Measurements from ENCODE around the gene ZDHHC11B. TPM values are rescaled to one million over a fixed set of nuclear protein-coding genes. Genes with fewer than 3 reads are reported as not detected.
"Not testable (repeated sequence)": the region's sequence is repeated elsewhere in the genome, so short reads cannot be mapped to it uniquely, and the experiment has no call there.

ZDHHC11B gene
- total RNA-seq, 1 donor: not detected

DNA sequence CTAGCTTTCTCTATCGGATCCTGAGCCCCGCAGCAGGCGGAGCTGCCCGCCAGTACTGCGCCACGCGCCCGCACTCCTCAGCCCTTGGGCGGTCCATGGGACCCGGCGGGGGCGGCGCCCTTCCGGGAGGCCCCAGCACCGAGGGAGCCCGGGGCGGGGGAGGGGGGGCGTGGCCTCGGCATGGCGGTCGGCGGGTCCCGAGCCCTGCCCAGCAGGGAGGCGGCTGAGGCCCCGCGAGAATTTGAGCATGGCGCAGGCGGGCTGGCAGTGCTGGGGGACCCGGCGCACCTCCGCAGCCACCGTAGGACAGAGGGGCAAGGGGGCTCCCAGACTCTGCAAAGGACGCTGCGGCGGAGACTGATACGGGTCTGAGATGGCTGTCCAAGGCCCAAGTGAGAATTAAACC, 6.8 kb downstream of the ZDHHC11B start:
- no peak overlapping the region for H3K4me3 ChIP-seq (ENCODE audit: low read depth, low read length)
- DNase-seq (ENCODE audit: low read depth): no peak
- TF ChIP-seq, protein P1, sequence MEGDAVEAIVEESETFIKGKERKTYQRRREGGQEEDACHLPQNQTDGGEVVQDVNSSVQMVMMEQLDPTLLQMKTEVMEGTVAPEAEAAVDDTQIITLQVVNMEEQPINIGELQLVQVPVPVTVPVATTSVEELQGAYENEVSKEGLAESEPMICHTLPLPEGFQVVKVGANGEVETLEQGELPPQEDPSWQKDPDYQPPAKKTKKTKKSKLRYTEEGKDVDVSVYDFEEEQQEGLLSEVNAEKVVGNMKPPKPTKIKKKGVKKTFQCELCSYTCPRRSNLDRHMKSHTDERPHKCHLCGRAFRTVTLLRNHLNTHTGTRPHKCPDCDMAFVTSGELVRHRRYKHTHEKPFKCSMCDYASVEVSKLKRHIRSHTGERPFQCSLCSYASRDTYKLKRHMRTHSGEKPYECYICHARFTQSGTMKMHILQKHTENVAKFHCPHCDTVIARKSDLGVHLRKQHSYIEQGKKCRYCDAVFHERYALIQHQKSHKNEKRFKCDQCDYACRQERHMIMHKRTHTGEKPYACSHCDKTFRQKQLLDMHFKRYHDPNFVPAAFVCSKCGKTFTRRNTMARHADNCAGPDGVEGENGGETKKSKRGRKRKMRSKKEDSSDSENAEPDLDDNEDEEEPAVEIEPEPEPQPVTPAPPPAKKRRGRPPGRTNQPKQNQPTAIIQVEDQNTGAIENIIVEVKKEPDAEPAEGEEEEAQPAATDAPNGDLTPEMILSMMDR (IDR thresholded peaks at IDR 0.05; ENCODE audit: insufficient read depth, low read depth, low read length): no peak

- peak; percentile 13 for DNase-seq (ENCODE audit: low read depth)
- H3K4me3 ChIP-seq (ENCODE audit: low read depth, low read length): peak overlapping the region; percentile 40
- TF ChIP-seq, protein P1 (IDR thresholded peaks at IDR 0.05; ENCODE audit: insufficient read depth, low read depth, low read length): no peak
Observed at GRCh38 chr5:776862-777711, 7.4 kb downstream of the ZDHHC11B start.

- no peak overlapping the region for H3K4me3 ChIP-seq (ENCODE audit: low read depth, low read length)
- TF ChIP-seq, protein P1 (IDR thresholded peaks at IDR 0.05; ENCODE audit: insufficient read depth, low read depth, low read length): no peak
- DNase-seq (ENCODE audit: low read depth): no peak
Observed at GRCh38 chr5:775961-776861, 8.3 kb downstream of the ZDHHC11B start.

DNA sequence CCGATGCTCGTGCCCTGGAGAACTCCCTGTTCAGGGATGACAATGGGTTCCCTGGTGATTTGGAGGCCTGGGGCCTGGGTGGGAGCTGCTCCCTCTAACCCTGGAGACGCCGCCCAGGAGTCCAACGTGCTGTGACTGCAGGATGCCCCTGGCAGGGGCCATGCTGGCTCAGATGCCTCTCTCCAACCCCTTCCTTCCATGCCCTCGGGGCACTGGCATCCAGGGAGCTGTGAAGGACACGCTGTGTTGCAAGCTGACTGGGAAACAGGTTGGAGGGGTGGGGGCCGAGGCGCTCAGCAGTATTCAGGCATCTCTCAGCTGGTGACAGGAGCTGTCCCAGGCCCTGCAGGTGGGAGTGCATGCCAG, 9.0 kb downstream of the ZDHHC11B start:
- not testable (repeated sequence) for DNase-seq (ENCODE audit: low read depth); H3K4me3 ChIP-seq (ENCODE audit: low read depth, low read length)

- DNase-seq (ENCODE audit: low read depth); H3K4me3 ChIP-seq (ENCODE audit: low read depth, low read length): not testable (repeated sequence)
Observed at GRCh38 chr5:774854-775505, 9.5 kb downstream of the ZDHHC11B start.

- not testable (repeated sequence) for DNase-seq (ENCODE audit: low read depth); H3K4me3 ChIP-seq (ENCODE audit: low read depth, low read length)
Observed at GRCh38 chr5:774304-774703, 10.2 kb downstream of the ZDHHC11B start.

DNA sequence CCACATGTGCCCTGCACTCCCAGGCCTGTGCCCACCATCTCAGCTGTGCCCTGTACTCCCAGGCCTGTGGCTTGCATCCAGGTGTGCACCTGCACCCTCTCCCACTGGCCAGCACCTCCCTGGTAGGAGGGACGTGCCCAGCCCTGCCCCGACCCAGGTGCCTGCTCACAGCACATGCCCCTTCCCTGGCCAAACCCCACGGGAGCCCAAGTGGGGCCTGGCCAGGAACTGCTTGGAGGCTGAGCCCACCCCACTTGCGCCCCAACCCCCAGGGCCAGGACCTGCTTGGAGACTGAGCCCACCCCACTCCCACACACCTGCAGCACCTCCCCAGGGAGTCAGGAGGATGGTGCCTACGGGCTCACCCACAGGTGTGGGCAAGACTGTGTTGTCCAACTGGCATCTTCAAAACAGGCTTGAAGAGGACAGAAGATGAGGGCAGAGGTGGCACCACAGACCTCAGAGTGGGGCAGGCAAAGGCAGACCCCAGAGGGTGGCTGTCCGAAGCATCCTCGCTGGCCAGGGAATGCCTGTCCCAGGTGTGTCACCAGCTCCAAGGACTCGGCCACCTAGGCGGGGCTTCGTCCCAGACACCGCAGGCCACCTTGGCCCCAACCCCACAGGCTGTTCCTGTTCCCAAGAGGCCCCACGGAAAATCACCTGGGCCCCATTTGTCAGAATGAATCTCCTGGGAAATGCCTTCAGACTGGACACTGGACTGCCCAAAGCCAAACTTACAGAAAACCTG, 10.8 kb downstream of the ZDHHC11B start:
- TF ChIP-seq, protein P1 (IDR thresholded peaks at IDR 0.05; ENCODE audit: insufficient read depth, low read depth, low read length): no peak
- no peak for DNase-seq (ENCODE audit: low read depth)
- H3K4me3 ChIP-seq (ENCODE audit: low read depth, low read length): no peak overlapping the region

DNA sequence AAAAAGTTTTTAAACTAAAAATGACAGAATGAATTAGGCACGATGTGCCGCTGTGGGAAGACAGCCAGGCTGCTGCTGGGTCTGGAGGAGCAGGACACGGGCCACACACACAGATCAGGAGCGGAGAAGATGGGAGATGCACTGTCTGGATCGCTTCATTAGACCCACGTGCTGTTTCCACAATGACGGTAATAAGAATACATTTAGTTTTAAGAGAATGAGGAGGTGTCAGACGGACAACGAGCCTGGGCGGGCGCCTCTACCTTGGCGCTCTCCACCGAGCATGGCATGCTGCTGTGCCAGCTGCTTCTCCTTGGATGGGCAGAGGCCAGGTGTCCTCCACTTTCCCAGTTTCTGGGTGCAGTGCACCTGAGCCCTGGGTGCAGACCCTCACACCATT, 11.6 kb downstream of the ZDHHC11B start:
- not testable (repeated sequence) for DNase-seq (ENCODE audit: low read depth)

DNA sequence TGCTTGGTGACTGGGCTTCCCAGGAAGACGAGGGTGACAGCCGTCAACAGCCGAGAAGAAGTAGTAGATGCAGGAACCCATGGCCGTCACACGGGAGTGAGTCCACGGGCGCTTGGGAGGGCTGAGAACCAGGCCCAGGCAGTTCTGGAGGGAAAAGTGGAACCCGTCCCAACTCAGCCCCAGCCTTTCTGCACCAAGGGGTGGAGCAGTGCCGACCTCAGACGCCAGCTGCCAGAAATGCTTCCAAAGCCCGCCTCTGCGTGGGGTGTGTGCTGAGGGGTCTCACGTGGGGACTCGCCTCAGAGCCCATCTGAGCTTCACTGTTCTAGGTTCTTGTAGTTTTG, 12.0 kb downstream of the ZDHHC11B start:
- not testable (repeated sequence) for H3K4me3 ChIP-seq (ENCODE audit: low read depth, low read length); DNase-seq (ENCODE audit: low read depth)

More for the DNA sequence above, 11.6 kb downstream of the ZDHHC11B start:
- H3K4me3 ChIP-seq (ENCODE audit: low read depth, low read length): not testable (repeated sequence)

DNA sequence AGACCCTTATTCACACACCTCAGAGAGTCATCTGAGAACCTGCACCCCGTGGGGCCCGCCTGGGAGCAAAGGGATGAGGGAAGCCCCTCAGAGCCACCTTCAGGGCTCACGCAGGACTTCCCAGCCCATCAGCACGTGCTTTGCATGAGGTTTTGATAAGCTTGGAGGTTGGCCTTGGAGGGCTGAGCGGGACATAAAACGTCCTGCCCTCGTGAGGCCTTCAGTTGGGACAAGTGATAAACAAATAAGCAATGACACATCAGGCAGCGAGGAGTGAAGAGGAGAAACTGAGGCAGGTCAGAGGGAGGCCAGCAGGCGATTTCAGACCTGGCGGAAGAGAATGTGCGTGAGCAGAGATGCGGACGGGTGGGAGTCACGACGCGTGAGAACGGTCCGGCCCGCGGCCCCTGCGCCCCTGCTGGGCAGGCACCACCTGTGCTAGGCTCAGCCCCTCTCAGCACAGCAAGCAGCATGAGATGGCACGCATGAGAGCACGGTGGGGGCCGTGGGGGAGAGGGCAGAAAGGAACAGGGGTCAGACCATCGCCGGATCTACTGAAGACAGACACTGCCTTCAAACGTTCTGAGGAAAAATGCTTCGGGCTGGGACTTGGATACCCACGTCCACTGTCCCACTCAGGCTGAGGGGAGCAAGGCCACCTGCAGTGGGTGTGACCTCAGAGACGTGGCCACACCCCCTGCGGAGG, 12.5 kb downstream of the ZDHHC11B start:
- H3K4me3 ChIP-seq (ENCODE audit: low read depth, low read length); DNase-seq (ENCODE audit: low read depth): not testable (repeated sequence)

DNA sequence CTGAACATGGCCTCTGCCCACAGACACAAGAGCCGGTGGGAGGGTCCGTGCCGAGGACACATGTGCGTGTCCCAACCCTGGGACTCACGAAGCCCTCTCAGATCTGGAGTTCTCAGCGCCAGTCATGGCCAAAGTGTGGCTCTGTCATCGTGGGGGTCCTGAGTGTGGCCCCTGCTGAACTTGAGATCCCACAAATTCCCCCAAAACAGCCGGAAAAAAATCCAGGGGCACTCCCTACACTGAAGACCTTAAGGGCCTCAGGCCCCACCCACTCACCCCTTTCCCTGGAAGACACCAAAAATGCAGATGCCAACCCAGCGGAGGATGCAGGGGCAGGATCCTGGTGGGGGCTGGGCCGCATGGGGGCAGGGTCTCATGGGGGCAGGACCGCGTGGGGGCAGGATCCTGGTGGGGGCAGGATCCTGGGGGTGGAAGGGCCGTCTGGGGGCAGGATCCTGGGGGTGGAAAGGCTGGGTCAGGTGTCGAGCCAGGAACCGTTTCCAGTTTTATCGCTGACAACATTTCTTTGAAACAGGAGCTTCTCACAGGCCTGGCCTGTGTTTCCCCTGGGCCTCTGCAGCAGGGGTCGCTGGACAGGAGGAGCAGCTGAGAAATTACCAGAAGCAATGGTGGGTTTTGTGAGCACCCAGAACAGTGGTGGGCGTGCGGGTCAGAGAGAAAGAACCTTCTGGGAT, 13.3 kb downstream of the ZDHHC11B start:
- not testable (repeated sequence) for H3K4me3 ChIP-seq (ENCODE audit: low read depth, low read length)

More for the DNA sequence above, 13.3 kb downstream of the ZDHHC11B start:
- not testable (repeated sequence) for DNase-seq (ENCODE audit: low read depth)

Measured in fibroblast of villous mesenchyme (primary cell).